DOHH2 (cell line): Measurements from ENCODE around the gene EIPR1.

Source experiments
- H3F3A ChIP-seq: fragments of 200-600 bp; sonication (generic), shearing (Covaris generic); 2 replicates; pipeline ENCODE4 v1.6.0; 2016; ENCODE audit warnings: antibody characterized with exemption, mild to moderate bottlenecking; ENCODE audit not compliant: control insufficient read depth, insufficient read depth
- H3K27ac ChIP-seq: fragments of 200-600 bp; sonication (generic); 2 replicates; pipeline ENCODE4 v1.5.1; 2014; ENCODE audit warnings: low read depth, mild to moderate bottlenecking, low read length, moderate library complexity
- H3K27me3 ChIP-seq: fragments of 200-600 bp; sonication (generic); 2 replicates; pipeline ENCODE4 v1.6.1; 2014; ENCODE audit warnings: mild to moderate bottlenecking, low read length, mixed read lengths; ENCODE audit not compliant: control insufficient read depth
- H3K36me3 ChIP-seq: fragments of 200-600 bp; sonication (generic); 2 replicates; pipeline ENCODE4 v1.6.1; 2014; ENCODE audit warnings: mild to moderate bottlenecking, low read length, moderate library complexity, mixed read lengths; ENCODE audit not compliant: control insufficient read depth
- H3K4me1 ChIP-seq: fragments of 200-600 bp; sonication (generic); 2 replicates; pipeline ENCODE4 v1.6.1; 2014; ENCODE audit warnings: mild to moderate bottlenecking, low read length, mixed read lengths; ENCODE audit not compliant: control insufficient read depth
- H3K4me2 ChIP-seq: fragments of 200-600 bp; sonication (generic); 2 replicates; pipeline ENCODE4 v1.6.0; 2014; ENCODE audit warnings: mild to moderate bottlenecking, low read length, moderate library complexity
- H3K4me3 ChIP-seq: fragments of 200-600 bp; sonication (generic); 2 replicates; pipeline ENCODE4 v1.5.1; 2014; ENCODE audit warnings: mild to moderate bottlenecking, low read length, mixed read lengths
- H3K79me2 ChIP-seq: fragments of 200-600 bp; sonication (generic); 2 replicates; pipeline ENCODE4 v1.6.1; 2014; ENCODE audit warnings: mild to moderate bottlenecking, low read length, mixed read lengths; ENCODE audit not compliant: control insufficient read depth
- H3K9me2 ChIP-seq: fragments of 200-600 bp; sonication (generic); replicated peaks from 2 replicates; pipeline ENCODE4 v1.6.1; 2014; ENCODE audit warnings: mild to moderate bottlenecking, low read length, mixed read lengths; ENCODE audit not compliant: control insufficient read depth
- H3K9me3 ChIP-seq: fragments of 200-600 bp; sonication (generic); 2 replicates; pipeline ENCODE4 v1.6.1; 2014; ENCODE audit warnings: antibody characterized with exemption, low read length, mixed read lengths; ENCODE audit not compliant: control insufficient read depth, insufficient read depth
- H4K20me1 ChIP-seq: fragments of 200-600 bp; sonication (generic); 2 replicates; pipeline ENCODE4 v1.6.0; 2014; ENCODE audit warnings: low read depth, mild to moderate bottlenecking, antibody characterized with exemption, low read length, moderate library complexity; ENCODE audit not compliant: control insufficient read depth, insufficient read depth
- EZH2phosphoT487 ChIP-seq: fragments of 200-600 bp; sonication (generic); IDR thresholded peaks from 2 replicates; pipeline ENCODE4 v1.6.1; 2017; ENCODE audit warnings: borderline replicate concordance, mild to moderate bottlenecking, antibody characterized with exemption, low read length, moderate library complexity, mixed read lengths
- TF ChIP-seq, protein P1 (sequence below): fragments of 200-600 bp; sonication (generic); IDR thresholded peaks from one replicate; pipeline ENCODE4 v1.5.1; 2014; ENCODE audit warnings: antibody characterized with exemption, mild to moderate bottlenecking, low read depth, low read length; ENCODE audit not compliant: poor library complexity, severe bottlenecking

Gene EIPR1

DNA sequence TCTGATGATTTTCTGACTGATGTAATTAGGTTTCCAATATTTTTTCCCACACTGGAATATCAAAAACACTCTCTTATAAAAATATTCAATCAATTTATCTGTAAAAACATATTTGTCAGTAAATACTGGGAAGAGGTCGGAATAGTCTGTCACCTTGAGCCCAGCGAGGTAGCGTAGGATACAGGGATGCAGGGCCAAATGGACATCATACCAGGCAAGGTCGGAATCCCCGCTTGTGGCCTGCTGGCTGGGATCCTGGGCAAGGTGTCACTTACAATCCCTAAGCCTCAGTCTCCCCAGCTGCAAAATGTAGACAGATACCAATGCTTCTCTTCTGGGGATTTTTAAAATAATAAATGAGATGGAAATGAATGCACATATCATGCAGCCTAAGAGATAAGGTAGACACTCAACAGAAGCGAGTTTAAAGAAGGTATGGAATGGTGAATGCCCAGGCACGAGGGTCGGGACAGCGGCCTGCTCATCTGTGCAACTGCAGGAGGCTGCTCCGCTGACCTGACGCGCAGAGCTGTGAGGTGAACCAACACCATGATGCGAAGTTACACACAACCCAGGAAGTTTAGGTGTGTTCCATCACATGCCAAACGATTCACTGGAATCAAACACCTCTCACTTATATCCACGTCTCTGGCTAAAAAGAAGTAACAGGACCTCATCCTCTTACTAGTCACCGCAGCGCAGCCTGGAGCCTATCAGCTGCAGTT, 98.2 kb downstream of the EIPR1 start:
- Histone ChIP-seq H3K79me2 (no peaks in the 10 kb centered on the region), H3K4me1 (no peaks in the 10 kb centered on the region), H3K9me2 (no peaks in the 10 kb centered on the region), H3K27me3 (no peaks in the 10 kb centered on the region), H3K9me3 (peaks cover 3% of the 10 kb centered on the region; the same call in 1 of the 2 replicates), H3K36me3 (no peaks in the 10 kb centered on the region), H3F3A (no peaks in the 10 kb centered on the region), H3K4me3 (no peak overlapping the region), H3K4me2 (no peak overlapping the region), H4K20me1 (no peaks in the 10 kb centered on the region), H3K27ac (no peak overlapping the region)
- TF ChIP-seq, protein P1, sequence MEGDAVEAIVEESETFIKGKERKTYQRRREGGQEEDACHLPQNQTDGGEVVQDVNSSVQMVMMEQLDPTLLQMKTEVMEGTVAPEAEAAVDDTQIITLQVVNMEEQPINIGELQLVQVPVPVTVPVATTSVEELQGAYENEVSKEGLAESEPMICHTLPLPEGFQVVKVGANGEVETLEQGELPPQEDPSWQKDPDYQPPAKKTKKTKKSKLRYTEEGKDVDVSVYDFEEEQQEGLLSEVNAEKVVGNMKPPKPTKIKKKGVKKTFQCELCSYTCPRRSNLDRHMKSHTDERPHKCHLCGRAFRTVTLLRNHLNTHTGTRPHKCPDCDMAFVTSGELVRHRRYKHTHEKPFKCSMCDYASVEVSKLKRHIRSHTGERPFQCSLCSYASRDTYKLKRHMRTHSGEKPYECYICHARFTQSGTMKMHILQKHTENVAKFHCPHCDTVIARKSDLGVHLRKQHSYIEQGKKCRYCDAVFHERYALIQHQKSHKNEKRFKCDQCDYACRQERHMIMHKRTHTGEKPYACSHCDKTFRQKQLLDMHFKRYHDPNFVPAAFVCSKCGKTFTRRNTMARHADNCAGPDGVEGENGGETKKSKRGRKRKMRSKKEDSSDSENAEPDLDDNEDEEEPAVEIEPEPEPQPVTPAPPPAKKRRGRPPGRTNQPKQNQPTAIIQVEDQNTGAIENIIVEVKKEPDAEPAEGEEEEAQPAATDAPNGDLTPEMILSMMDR: no peak

DNA sequence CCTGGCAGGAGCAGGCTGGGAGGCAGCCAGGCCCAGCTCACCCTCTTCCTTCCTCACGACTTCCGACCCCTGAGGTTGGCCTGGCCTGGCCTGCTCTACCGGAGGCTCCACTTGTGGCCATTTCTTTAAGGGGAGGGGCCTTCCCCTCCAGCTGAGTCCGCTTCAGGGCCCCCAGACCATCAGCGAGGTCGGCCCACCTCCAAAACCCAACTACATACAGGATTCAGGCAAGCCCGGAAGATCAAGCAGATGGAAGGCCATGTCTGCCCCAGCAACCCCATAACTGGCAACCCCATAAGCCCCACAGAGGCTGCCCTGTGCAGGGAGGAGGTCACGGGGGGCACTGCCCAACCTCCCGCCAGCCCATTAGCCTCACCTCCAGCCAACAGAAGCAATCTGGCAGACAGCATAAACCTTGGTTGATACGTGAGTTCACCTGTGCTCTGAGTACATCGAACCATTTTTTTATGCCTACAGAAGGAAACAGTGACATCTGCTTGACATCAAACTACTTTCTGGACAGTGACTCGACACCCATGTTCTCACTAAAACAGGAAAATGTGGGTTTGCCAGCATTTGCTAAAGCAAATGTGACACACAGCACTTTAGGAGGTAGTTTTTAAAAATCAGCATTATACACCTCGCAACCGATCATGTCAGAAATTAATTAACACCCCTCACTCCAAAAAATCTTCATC, 98.9 kb downstream of the EIPR1 start:
- no peaks in the 10 kb centered on the region for H3K27me3 ChIP-seq
- TF ChIP-seq EZH2phosphoT487: no peak
- TF ChIP-seq, protein P1: no peak
- H3K4me3 ChIP-seq: no peak overlapping the region
- H3K79me2 ChIP-seq: peaks cover 6% of the 10 kb centered on the region; the same call in 1 of the 2 replicates
- H3K4me1 ChIP-seq: no peaks in the 10 kb centered on the region
- no peaks in the 10 kb centered on the region for H3K36me3 ChIP-seq
- no peaks in the 10 kb centered on the region for H4K20me1 ChIP-seq
- no peaks in the 10 kb centered on the region for H3F3A ChIP-seq
- H3K9me3 ChIP-seq: peaks cover 3% of the 10 kb centered on the region; the same call in 1 of the 2 replicates
- H3K27ac ChIP-seq: no peak overlapping the region
- H3K9me2 ChIP-seq: no peaks in the 10 kb centered on the region
- H3K4me2 ChIP-seq: no peak overlapping the region

DNA sequence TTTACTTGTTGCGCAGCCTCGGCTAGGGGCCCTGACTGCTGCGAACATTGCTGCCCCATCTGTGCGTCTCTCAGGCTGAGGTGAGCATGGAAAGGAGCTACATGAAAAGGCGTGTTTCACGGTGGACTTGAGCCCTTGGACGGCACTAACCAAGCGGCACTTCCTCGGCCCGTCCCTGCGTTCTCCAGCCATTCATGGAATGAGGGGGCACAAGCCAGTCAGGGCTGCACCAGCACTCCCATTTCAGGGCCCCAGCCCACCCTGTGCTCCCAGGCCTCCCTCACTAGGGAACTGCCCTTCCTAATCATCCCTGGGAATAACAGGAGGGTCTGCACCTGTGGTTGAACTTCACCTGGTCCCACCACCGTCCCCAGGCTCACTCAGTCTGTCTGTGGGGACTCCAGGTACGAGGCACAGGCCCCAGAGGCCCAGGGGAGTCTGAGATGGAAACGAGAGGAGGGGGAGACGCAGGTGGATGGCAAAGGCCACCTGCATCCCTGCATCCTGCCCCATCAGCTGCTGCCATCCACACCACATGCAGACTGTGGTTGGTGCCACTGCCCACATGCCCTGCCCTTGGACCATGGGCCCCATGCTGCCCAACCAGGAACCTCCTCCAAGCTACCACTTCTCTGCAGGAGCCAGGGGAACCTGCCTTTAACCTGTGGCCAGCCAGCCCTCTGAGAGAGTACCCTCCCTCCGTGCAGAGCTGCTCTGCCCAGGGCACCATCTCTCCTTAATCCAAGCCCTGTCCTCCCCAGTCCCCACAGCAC, 99.7 kb downstream of the EIPR1 start:
- no peak overlapping the region for H3K4me2 ChIP-seq
- TF ChIP-seq, protein P1: no peak
- TF ChIP-seq EZH2phosphoT487: no peak
- H3K79me2 ChIP-seq: peaks cover 8% of the 10 kb centered on the region; the same call in 1 of the 2 replicates
- no peaks in the 10 kb centered on the region for H3F3A ChIP-seq
- no peaks in the 10 kb centered on the region for H3K36me3 ChIP-seq
- no peaks in the 10 kb centered on the region for H3K9me2 ChIP-seq
- no peak overlapping the region for H3K4me3 ChIP-seq
- peaks cover 3% of the 10 kb centered on the region; the same call in 1 of the 2 replicates for H3K9me3 ChIP-seq
- H3K4me1 ChIP-seq: no peaks in the 10 kb centered on the region
- no peak overlapping the region for H3K27ac ChIP-seq
- no peaks in the 10 kb centered on the region for H3K27me3 ChIP-seq
- no peaks in the 10 kb centered on the region for H4K20me1 ChIP-seq
